ENCODE results near the gene ATP2A1.

- TF ChIP-seq POLR2A (IDR thresholded peaks at IDR 0.05), result no peak
- TF ChIP-seq CTCF (IDR thresholded peaks at IDR 0.05), result no peak
Measured at GRCh38 chr16:28898266-28898665, 20.0 kb downstream of the ATP2A1 start.
